GM18508 (cell line): Measurements from ENCODE around the gene GAL.

ENCODE experiments used
- ATAC-seq: cut with Tn5 transposase; IDR thresholded peaks from one replicate; pipeline ENCODE4 v1.9.1; 2021; ENCODE audit warnings: moderate number of reproducible peaks; ENCODE audit not compliant: insufficient read depth, unreplicated experiment

GAL gene

DNA sequence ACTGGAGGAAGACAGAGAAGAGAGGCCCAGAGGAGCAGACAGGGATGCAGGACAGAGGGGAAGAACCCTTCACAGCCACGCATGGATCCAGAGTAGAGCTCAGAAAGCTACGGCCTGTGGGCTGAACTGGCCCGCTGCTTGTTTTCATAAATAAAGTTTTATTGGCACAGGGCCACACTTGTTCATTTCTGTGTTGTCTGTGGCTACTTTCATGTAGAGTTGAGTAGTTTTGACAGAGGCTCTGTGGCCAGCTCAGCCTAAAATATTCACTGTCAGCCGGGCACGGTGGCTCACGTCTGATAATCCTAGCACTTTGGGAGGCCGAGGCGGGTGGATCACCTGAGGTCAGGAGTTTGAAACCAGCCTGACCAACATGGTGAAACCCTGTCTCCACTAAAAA lies 26.2 kb upstream of the GAL start:
- ATAC-seq = no peak

DNA sequence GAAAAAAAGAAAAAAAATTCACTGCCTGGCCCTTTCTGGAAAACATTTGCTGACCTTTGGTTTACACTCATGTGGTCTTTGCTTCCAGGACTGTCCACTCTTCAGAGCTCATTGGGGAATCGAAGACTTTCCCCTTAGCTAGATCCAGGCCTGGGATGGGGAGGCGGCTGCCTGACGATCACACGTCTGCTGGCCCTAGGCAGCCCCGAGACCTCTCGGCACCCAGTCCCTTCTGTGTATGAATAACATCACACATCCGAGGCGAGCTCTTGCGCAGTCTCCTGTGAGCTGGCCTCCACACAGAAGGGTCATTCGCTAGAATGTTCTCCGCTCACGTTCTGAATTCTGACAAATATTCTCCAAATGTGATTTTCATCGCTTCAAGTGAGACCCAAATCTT lies 25.7 kb upstream of the GAL start:
- ATAC-seq = no peak

DNA sequence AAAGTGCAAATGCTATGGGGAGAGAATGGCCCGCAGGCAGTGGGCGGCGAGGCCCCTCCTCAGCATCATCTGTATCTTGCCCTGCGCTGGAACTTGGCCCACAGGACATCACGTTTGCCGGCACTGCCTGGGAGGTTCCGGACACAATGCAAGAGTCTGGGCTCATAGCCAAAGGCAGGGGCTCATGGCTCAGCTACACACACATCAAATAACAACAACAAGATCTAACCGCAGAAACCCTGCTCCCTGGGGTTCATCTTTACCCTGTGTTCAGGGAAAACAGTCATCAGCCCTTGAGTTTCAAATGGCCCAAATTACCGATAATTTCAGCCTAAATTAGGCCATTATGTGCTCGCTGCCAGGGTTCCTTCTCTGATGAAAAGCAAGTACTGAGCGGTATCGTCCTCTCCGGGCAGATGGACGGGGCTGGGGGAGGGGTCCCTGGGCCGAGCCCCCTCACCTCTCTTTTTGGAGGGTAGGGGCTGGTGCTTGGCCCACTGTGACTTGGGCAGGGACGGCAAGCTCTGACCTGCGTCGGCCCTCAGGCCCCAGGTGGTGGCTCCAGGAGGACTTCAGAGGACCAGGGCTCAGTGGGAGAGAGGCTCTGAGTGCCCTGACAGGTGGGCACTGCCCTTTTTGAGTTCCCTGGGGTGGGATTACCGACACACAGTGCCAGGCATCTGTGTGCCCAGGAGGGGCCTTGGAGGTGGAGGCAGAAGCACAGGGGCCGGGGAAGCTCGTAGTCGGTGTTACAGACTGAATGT lies 25.0 kb upstream of the GAL start:
- ATAC-seq = no peak

DNA sequence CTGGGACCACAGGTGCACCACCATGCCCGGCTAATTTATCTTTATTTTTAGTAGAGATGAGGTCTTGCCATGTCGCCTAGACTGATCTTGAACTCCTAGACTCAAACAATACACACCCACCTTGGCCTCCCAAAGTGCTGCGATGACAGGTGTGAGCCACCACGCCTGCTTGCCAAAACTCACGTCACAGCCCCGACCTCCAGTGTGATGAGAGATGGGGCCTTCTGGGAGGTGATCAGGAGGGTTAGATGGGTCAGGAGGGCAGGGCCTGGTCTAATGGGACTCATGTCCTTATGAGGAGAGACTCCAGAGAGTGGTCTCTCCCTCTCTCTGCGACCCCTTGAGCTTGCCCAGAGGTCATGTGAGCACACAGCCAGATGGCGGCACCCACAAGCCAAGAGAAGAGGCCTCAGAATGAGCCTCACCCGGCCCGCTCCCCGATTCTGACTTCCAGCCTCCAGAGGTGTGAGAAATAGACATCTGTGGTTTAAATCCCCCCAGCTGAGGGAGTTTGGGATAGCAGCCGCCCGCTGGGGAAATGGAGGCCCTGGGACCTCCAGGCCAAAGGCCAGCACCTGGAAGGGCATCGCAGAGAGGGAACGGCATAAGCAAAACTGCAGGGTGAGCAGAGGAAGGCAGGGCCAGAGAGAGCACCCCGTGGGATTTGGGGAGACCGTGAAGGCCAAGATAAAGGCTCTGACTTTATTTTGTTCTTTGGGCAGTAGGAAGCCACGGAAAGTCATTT lies 24.1 kb upstream of the GAL start:
- ATAC-seq = no peak

DNA sequence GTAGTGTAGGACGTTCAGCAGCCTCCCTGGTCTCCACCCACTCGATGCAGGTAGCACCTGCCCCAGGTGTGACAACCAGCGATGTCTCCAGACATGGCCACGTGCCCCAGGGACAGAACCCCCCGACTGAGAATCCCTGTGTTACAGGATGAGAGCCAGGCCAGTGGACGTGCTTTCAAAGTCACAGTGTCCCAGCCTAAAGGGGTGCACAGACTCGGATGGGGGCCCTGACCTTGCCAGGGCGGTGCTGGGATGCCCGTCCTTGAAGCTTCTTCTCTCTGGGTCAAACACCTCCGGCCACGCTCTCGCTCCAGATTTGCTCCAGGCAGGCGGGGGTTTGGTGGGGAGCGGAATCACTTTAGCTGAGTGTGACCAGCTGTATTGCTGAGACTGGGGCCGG lies 23.3 kb upstream of the GAL start:
- ATAC-seq = no peak

DNA sequence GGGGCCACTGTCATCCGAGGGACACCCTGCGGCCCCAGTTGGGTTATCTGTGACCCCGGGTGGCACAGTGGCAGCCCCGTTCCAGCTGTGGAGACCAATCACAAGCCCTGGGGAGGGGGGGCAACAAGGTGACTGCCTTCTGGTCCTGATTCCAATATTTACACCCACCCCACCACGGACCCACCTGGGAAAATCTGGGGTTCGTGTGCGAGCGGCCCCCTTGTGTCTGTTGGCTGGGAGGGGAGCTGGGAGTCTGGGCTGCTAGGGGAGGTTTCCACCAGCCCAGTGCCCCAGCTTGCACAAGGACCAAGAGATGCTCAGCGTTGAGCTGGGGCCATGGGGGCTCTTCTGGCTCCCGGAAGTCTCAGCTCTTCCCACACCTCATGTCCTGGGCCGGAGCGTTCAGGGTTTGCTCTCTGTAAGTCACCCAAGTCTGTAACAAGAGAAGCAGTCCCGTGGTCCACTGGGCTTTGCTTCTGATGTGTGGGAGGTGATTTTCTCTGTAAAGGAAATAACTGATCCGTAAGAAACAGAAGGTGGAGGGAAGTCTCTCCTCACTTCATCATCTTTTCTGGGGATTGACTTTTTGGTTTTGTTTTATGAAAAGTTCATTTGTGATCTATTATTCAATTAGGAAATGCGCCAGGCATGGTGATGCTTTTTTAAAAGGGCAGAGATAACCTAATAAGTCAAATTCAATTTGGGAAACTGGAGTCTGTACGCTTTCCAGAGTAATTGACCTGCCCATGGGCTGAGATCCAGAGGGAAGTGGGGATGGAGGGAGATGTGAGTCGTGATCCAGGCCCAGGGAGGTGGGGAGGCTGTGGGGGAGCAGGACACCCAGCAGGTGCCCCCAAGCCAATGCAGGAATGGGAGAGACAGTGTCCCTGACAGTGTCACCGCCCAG lies 22.4 kb upstream of the GAL start:
- ATAC-seq = no peak

DNA sequence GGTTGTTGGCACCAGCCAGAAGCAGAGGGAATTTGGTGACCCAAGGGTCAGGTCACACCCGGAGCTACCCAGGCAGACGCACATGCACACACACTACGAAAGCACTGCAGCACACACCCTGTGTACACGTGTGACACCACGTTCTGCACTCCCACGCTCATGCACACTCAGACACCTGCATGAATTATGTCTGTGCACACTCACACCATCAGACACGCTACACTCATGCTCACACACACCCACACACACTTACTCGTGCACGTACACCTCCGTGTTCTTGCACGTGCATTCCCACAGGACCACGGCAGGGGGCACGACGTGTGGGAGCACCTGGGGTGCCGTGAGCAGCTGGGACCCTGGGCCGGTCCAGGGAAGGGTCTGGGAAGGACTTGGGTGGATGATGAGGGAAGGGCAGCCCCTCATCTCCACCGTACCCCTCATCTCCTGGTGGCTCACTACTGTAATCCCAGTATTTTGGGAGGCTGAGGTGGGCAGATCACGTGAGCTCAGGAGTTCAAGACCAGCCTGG lies 20.8 kb upstream of the GAL start:
- ATAC-seq = no peak

DNA sequence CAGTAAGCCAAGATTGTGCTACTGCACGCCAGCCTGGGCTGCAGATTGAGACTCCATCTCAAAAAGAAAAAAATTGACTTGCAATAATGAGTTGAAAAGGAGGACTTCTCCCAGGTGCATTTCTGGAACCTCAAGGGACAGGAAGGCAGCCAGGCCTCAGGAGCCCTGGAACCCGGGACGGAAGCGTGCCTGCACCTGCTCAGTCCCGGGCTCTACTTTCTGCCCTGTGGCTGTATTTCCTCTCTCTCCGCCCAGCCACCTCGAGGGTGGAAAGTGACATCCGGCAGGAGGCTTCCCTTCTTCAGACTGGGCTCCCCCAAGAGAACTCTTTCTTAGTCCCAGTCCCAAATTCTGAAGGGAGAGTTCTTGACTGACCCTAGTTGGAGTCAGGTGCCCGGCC lies 20.2 kb upstream of the GAL start:
- no peak for ATAC-seq

DNA sequence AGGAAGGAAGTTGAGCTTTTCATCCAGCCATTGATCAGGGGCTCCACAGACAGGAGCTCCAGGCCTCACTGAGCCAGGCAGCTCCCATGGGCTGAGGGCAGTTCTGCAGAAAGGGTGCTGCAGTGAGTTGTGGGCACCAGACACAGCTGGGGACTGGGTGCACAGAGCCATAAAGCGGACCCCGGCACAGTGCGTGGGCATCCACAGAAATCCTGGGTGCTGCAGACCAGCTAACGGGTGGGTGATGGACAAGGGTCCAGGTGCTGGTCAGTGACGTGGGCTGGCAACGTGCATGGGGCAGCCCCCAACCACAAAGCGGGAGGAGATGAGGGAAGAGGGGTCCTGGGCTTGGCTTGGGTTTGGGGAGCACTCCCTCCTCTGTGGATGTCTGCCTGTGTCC lies 19.4 kb upstream of the GAL start:
- no peak for ATAC-seq

DNA sequence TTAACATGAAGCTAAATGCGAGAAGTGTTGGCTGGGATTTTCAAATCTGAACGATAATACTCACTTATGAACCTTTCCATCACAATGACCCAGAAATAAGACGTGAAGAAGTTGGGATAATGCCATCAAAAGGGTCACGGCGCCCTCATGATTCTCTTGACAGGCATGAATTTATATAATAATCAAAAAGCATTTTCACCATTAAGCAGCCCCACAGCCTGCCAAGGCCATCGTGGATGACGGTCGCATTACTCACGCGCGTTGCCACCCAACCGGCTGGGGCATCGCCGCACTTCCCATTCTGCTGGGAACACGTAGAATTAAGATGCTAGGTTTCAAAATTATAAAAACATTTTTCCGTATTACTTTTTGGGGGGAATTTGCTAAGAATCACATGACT lies 18.9 kb upstream of the GAL start:
- no peak for ATAC-seq

DNA sequence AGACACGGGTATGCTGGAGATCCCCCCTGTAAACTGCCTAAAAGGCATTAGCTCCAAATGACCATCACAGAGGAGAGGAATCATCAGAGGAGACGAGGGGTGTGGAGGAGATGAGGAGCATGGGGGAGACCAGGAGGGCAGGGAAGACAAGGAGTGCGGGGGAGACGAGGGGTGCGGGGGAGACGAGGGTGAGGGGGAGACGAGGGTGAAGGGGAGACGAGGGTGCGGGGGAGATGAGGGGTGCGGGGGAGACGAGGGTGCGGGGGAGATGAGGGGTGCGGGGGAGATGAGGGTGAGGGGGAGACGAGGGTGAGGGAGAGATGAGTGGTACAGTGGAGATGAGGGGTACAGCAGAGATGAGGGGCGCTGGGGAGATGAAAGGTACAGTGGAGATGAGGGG lies 17.5 kb upstream of the GAL start:
- ATAC-seq = no peak

DNA sequence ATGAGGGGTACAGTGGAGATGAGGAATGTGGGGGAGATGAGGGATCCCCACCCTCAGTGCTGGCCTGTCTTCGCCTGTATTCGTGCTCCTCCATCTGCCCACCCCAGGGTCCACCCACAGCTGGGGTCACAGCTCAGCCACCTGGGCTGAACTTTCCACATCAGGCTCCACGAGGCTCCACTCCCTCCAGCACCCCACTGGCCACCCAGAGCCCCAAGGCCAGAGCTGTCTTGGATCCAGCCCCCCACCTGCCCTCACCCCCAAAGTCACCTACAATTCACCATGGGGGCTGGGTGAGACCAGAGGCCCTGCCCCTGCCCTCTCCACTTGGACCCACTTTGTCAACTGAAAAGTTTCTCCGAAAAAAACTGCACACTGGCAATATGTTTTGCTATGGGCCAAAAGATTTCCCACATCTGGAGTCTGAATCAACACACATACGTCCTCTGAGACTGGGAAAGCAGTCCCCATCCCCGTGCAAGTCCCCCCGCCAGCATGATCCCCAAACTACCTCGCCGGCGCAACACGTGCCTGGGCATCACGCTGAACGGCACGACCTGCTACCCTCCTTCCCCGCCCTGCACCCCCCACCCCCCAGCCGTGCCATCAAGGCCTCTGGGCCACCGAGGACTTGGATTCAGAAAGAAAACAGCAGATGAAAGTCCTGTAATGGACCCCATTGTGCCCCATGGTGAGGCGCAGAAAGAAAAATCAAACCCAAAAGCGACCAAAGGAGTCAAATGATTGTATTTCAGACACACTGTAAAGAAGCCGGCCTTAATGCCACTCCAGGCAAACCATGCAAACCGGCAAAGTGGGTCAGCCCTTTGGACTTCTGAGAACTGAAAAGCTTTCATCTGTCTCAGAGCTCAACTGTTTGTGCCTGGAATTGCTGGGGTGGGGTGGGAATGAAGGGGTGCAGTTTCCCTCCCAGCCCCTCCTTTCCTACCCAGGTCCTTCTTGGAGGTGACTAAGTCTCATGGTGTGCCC lies 16.5 kb upstream of the GAL start:
- no peak for ATAC-seq

DNA sequence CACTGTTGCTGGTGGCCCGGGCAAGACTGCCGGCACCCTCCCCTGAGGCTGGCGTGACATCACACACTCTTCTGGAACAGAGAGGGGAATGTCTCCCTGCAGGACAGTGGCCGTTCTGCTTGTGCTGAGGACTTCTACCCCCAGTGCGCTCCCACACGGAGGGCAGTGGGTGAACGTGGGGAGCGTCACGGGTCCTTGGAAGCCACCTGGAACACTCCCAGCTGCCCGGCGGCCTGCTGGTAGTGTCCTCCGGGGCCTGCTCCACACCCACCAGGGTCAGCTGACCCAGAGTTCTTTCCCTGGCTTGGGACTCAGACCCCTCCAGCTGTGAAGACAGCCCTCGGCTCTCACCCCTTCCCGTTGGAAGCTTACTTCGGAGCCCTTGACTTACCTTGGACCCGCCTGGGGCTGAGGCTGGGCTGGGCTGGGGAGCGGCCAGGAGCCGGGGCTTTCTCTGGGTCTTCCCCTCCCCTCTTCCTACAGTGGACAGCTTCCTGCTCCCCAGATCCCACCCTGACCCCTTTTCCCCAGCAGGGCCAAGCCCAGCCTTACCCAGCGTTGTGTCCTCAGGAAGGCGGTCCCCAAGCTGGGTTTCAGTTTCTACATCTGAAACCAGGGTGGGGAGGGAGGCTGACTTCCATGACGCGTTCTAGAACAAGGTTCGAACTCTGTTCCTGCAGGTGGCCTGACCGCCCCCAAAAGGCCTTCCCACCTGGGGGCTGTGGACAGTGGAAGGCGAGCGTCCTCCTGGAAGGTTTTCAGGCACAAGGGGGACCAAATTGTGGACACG lies 14.8 kb upstream of the GAL start:
- ATAC-seq = no peak

DNA sequence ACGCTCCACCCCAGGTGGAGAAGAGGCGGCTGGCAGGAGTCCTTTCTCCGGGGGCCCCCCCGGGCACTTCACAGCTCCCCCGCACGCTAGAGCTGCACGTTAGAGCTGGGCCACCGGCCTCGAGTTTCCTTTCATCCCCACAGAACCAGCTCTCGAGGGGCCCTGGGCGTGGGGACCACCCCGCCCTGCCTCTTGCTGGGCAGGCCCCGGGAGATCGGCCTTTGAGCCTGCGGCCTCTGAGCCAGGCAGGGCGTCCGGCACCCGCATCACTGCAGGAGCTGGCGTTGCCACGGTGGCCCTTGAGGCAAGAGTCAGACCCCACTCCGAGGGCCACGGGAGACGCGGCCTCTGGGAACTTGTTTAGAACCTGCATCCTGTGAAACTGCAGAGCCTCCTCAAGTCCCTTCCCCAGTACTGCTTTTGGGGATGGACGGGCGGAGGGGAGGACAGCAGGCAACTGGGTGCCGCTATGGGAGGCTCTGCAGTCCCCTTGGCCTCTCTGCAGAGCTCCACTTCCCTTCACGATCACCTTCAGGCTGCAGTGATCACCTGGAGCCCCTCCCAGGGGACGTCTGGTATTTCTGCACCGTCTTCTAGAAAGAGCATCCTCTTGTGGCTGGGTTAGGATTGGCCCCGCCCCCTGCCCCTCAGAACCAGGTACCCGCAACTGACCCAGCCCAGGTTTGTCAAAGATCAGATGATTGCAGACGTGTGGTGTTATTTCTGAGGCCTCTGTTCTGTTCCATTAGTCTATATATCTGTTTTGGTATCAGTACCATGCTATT lies 13.9 kb upstream of the GAL start:
- no peak for ATAC-seq

DNA sequence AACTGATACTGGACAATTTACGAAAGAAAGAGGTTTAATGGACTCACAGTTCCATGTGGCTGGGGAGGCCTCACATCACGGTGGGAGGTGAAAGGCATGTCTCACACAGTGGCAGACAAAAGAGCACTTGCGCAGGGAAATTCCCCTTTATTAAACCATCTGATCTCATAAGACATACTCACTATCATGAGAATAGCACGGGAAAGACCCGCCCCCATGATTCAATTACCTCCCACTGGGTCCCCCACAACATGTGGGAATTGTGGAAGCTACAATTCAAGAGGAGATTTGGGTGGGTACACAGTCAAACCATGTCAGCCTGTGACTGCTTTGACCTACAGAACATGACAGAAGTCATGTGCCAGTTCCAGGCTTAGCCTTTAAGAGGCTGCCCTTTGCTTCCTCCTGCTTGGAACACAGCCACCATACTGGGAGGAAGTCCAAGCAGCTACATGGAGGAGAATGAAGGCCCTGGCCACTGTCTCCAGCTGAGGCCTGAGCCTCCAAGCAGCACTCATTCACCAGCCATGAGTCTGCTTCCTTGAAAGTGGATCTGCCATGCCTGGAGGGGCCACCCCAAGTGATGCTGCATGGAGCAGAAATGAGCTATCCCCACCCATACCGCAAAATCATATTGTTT lies 10.9 kb upstream of the GAL start:
- ATAC-seq = no peak

DNA sequence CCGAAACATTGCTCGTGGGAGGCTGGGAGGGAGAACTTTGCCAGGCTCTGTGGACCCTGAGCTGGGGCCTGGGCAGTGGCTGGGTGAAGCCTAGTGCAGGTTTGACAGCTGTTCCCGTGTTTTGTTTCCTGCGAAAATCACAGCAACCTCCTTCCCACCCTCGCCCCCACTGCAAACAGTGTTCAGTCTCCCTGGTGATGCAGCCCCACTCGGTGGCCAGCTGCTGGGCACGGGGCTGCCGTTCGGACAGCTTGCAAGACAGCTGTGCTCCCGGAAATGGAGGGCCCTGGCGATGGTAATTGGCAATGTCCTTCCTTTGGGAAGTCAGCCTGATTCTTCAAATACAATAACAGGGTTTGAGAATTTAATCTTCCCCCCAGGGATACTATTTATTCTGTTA lies 10.4 kb upstream of the GAL start:
- ATAC-seq = no peak

DNA sequence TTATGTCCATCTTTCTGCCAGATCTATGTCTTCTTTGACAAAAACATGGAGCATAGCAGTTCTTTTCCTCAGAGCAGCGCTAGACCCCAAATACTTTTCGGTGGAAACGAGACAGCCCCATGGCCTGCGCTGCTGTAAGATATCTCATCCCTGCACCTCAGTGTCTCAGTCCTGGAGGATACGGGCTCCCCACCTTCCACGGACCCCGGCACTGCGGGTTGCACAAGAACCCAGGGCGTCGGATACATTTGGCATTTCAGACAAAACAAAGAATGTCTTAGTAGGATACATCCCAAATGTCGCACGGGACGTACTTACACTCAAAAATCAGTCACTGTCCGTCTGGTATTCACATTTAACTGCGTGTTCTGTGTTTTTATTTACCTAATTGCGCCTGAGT lies 9.9 kb upstream of the GAL start:
- ATAC-seq = no peak

DNA sequence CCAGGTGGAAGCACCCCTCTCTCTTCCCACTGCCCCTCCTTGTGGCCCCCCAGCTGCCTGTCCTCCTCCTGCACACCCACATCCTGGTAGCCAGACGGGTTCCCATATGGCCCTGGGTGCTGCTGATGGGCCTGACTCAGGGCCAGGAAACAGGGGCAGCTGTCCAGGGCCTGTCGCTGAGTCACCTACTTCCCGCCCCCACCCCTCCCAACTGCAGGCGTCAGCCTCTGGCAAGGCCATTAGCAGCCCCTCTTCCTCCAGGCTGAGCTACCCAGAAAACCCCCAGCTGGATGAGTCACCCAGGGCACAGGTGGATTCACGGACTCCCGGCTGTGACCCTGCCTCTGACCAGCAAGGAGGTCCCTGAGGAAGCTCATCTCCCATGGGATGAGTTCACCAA lies 6.9 kb upstream of the GAL start:
- ATAC-seq = no peak
